SK-N-SH (cell line): ENCODE data around the gene MAGI2.

Experiments
- CHD2 ChIP-seq: fragments of 150-350 bp; IDR thresholded peaks from 2 replicates; pipeline ENCODE4 v1.6.1; 2018; ENCODE audit warnings: low read length; ENCODE audit not compliant: partially characterized antibody
- CTCF ChIP-seq: fragments of 200-600 bp; sonication (generic); IDR thresholded peaks from 2 replicates; pipeline ENCODE4 v1.6.1; 2017; ENCODE audit warnings: antibody characterized with exemption, mild to moderate bottlenecking, moderate library complexity
- MEF2A ChIP-seq: IDR thresholded peaks from 2 replicates; pipeline ENCODE4 v1.4.0; 2012; ENCODE audit warnings: low read depth, borderline replicate concordance
- NRF1 ChIP-seq: IDR thresholded peaks from 2 replicates; pipeline ENCODE4 v1.6.1; 2012; ENCODE audit warnings: low read depth, mild to moderate bottlenecking, low read length
- RAD21 ChIP-seq: IDR thresholded peaks from 2 replicates; pipeline ENCODE4 v1.6.1; 2012; ENCODE audit warnings: mild to moderate bottlenecking, low read length
- TEAD4 ChIP-seq: IDR thresholded peaks from 2 replicates; pipeline ENCODE4 v1.4.0; 2012; ENCODE audit warnings: mild to moderate bottlenecking, borderline replicate concordance; ENCODE audit not compliant: insufficient read depth
- YY1 ChIP-seq: IDR thresholded peaks from 2 replicates; pipeline ENCODE4 v1.4.0; 2012; ENCODE audit warnings: low read depth, mild to moderate bottlenecking

- TF ChIP-seq CTCF = no peak
- TF ChIP-seq CHD2 = no peak
- TF ChIP-seq RAD21 = no peak
- TF ChIP-seq TEAD4 = no peak
- no peak for TF ChIP-seq NRF1
- no peak for TF ChIP-seq MEF2A
- no peak for TF ChIP-seq YY1
Observed at GRCh38 chr7:78765943-78766729, 687.3 kb downstream of the MAGI2 start.
